Measurements from ENCODE around the gene UNC5C. TPM values are rescaled to one million over a fixed set of nuclear protein-coding genes. Genes with fewer than 3 reads are reported as not detected.

Gene UNC5C
- total RNA-seq (2014; rRNA removed; shearing (Covaris generic)) = 0.02 TPM in 1 of 2 replicates, not detected in the other
- not detected in 2 replicates for polyA plus RNA-seq (2014; cell fraction: nucleus; rRNA removed)

DNA sequence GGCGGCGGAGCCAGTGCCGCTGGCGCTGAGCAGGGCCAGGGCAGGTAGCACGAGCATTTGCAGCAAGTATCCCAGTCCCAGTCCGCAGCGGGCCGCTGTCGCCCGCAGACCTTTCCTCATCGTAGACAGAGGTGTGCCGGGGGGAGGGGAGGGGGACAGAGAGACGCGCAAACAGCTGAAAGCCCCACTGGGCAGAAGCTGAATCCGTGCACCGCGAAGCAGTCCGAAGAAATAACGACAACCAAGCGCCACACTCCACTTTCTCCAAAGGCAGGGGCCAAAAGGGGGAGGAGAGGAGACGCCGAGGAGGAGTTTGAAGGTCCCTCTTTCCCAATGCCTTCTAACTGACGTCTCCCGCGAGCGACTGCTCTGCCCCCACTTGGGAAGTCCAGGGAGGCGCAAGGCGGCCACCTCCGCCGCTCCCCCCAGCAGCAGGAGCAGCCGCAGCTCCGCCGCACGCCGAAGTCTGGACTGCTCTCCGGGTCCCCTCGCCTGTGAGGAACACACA, at the start of gene UNC5C:
Gene UNC5C (minus strand): TSS at position 236 of the 508 bp plus-strand sequence.
- DNase-seq (ENCODE audit: extremely low read depth, low read depth) = no peak

GRCh38 chr4:95596676-95597075, 47.9 kb upstream of the UNC5C start:
- no peak for DNase-seq (ENCODE audit: extremely low read depth, low read depth)

DNA sequence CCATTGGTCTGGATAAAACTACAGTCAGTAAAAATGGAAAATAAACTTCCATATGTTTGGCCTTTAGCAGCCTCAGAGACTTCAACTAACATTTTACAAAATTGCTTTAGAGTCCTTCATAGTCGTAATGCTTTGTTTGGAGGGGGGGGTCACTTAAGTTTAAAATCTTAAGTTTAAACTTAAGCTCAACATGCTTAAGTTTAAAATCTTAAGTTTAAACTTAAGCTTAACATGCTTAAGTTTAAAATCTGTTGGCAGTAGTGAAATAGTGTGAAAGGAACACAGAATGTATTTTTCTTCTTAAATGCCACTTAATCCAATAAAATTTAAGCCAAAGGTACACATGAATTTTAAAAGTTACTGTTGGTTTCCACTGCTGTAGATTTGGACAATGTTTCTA, 45.9 kb upstream of the UNC5C start:
- DNase-seq (ENCODE audit: extremely low read depth, low read depth) = no peak

- DNase-seq (ENCODE audit: extremely low read depth, low read depth) = no peak
These were observed 45.2 kb upstream of the UNC5C start for GRCh38 chr4:95594013-95594412.

GRCh38 chr4:95591278-95591677, 42.5 kb upstream of the UNC5C start:
- no peak for DNase-seq (ENCODE audit: extremely low read depth, low read depth)

GRCh38 chr4:95590615-95591014, 41.8 kb upstream of the UNC5C start:
- DNase-seq (ENCODE audit: extremely low read depth, low read depth) = no peak

GRCh38 chr4:95585016-95585695, 36.4 kb upstream of the UNC5C start:
- no peak for DNase-seq (ENCODE audit: extremely low read depth, low read depth)

- no peak for DNase-seq (ENCODE audit: extremely low read depth, low read depth)
These were observed 31.5 kb upstream of the UNC5C start for GRCh38 chr4:95580226-95580625.

DNA sequence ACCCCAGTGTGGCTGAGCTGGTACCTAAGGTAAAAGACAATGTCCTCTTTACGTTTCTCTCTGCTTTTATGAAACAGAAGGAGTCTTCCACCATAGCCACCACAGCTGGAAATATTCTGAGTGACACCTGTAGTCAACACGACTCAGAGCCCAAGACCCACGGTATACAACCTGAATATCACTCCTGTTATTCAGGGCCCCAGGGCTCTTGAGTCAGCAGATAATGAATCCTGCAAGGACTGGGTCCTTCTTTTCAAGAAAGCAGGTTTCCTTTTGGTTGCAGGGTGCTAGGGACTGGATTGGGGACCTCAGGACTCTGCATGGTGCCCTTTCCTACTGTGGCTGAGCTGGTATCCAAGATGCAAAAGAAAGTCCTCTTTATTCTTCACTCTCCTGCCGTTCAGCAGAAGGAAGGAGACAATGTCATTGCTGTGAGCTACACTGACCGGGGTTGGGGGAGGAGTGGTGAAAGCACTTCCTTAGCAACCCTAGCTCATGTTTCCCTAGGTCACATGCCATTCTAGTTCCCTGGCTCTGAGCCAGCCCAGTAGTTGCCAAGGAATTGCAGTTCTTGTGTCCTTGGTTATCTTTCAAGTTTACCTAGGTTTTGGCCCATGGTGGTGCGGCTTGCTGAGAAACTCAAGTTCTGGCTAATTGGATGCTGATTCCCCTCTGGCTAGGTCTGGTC, 23.7 kb upstream of the UNC5C start:
- DNase-seq (ENCODE audit: extremely low read depth, low read depth) = no peak

GRCh38 chr4:95571577-95571976, 22.8 kb upstream of the UNC5C start:
- no peak for DNase-seq (ENCODE audit: extremely low read depth, low read depth)

DNA sequence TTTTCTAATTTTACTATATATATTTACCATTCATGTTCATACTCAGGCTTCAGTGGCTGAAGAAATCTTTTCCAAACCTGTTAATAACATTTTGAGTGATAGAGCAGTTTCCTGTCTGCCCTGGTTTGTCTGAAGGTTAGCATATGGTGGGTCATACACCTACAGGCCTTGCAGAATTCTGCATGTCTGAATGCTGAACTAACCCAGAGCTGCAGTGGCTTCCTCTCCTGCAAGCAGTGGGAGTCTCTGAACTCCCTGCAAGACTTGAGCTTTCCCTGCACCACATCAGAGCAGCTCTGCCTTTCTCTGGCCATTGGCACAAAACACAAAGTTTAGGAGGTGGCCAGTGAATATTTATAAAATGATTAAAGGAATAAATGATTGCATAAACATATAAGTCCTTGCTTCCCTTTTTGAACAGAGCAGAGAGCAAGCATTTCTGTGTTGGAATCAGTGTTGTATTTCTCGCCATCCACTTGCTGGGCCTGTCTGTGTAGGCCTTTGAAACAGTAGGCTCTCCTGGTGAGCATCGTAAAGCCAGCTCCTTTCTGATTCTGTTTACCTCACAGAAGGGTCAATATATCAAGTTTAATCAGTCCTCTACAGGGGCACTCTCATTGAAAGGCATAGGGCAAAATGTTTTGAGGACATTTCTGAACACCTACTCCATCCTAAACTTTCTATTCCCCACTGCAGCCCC, 15.0 kb upstream of the UNC5C start:
- DNase-seq (ENCODE audit: extremely low read depth, low read depth) = no peak

GRCh38 chr4:95560774-95561173, 12.0 kb upstream of the UNC5C start:
- no peak for DNase-seq (ENCODE audit: extremely low read depth, low read depth)

GRCh38 chr4:95556207-95556859, 7.6 kb upstream of the UNC5C start:
- DNase-seq (ENCODE audit: extremely low read depth, low read depth) = no peak

- DNase-seq (ENCODE audit: extremely low read depth, low read depth) = no peak
These were observed 4.3 kb upstream of the UNC5C start for GRCh38 chr4:95552942-95553550.

GRCh38 chr4:95551653-95552052, 2.9 kb upstream of the UNC5C start:
- no peak for DNase-seq (ENCODE audit: extremely low read depth, low read depth)

GRCh38 chr4:95550115-95550987, 1.6 kb upstream of the UNC5C start:
- DNase-seq (ENCODE audit: extremely low read depth, low read depth) = no peak

DNA sequence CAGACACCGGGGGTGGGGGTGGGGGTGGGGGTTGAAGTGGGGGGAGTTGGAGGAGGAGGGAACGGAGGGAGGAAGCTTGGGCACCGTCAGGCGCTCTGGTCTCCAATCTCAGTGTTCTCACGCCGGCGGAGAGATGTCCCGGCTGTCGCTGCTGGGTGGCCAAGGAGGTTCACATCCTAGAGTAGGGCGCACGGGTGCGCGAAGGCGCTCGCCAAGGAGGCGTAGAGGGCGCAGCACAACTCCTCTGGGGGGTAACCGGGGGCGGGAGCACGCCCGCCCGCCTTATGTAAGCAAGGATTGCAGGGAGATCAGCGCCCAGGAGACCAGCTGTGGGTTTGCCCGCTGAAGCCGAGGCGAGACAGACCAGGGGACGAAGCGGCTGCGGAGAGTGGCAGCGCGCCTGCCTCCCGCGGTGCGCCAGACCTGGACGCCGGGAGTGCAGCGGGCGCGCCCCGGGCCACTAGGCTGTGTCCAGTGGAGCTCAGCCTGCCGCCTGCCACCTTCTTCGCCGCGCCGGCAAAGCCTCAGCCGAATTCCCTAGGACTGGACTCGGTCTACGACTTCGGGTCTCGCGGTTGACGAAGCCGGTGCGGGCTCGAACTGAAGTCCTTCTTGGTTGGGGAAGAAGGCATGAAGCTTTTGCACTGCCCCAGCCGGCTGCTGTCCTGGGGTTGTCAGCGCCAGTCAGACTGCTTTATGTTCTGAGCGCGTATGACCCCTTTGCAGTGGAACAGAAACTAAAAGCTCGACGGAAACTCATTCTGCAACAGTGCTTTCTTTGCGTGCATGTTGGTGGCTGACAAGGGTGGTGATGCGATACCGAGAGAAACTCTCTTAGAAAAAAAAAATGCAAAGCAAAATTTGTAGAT, 707 bp upstream of the UNC5C start:
- DNase-seq (ENCODE audit: extremely low read depth, low read depth) = no peak

DNA sequence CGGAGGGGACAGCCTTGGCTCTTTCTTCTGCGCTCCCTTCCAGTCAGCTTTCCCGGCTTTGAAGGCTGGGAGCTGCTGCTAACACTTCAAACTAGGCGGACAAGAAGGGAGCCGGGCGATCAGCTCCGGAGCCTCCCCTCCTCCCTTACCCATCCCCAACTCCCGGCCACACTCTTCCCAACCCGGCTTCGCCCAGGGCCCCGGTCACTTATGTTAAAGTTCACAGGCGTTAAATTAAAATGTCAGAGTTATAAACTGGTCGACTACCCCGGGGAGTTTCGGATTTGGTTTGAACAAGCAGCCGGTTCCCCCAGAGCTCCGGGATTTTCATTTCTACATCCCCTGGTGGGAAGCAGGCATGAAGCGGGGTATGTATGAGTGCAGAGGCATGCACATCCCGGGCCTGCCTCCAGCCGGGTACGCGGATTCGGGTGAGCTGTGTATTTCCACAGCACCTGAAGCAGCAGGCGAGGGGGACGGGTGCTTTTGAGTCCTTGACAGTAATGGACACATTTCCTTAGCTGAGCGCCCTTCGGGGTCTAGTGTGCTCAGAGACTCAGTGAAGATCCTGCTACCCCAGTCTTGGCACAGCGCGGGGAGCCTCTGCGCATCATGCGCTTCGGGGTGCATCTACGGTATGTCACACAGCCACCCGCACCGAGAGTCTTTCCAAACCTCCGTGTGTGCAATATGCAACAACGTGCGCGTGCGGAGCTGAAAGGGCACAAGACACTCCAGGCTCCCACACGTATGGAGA, 880 bp downstream of the UNC5C start:
- no peak for DNase-seq (ENCODE audit: extremely low read depth, low read depth)

Measured in NCI-H460 (cell line).